DND-41 (cell line): Measurements from ENCODE around the gene LRRC23.
"Not testable (repeated sequence)": the region's sequence is repeated elsewhere in the genome, so short reads cannot be mapped to it uniquely, and the experiment has no call there.

ENCODE experiments used
- ATAC-seq: fragments of 200-7000 bp; cut with Tn5 transposase; 3 replicates; pipeline ENCODE4 v1.9.1; 2021; ENCODE audit warnings: low read depth; ENCODE audit not compliant: insufficient read depth
- DNase-seq: peaks from one replicate; pipeline ENCODE4 v3.0.0-alpha.2; 2020
- H2AFZ ChIP-seq: 2 replicates; pipeline ENCODE4 v1.6.0; 2012; ENCODE audit warnings: low read depth, low read length
- H3K27ac ChIP-seq: 2 replicates; pipeline ENCODE4 v1.5.1; 2012; ENCODE audit warnings: low read length, inconsistent platforms
- H3K27me3 ChIP-seq: fragments of 200-600 bp; sonication (generic); 2 replicates; pipeline ENCODE4 v1.6.0; 2012; ENCODE audit warnings: low read length, mild to moderate bottlenecking, inconsistent platforms; ENCODE audit not compliant: insufficient read depth, poor library complexity
- H3K36me3 ChIP-seq: 2 replicates; pipeline ENCODE4 v1.5.1; 2012; ENCODE audit warnings: low read length, inconsistent platforms; ENCODE audit not compliant: insufficient read depth
- H3K4me1 ChIP-seq: 2 replicates; pipeline ENCODE4 v1.5.1; 2012; ENCODE audit warnings: mild to moderate bottlenecking, low read length; ENCODE audit not compliant: insufficient read depth
- H3K4me2 ChIP-seq: 2 replicates; pipeline ENCODE4 v1.6.0; 2012; ENCODE audit warnings: mild to moderate bottlenecking, moderate library complexity, low read length, inconsistent platforms; ENCODE audit not compliant: insufficient read depth
- H3K4me3 ChIP-seq, 2 experiments: fragments of 200-600 bp in 1 of 2; shearing (Covaris generic) in 1 of 2; 2 replicates each; pipeline ENCODE4 v1.5.1; 2012 to 2016; ENCODE audit warnings: inconsistent platforms in 2 of 2, low read length in 2 of 2, mild to moderate bottlenecking in 2 of 2, low read depth in 1 of 2, moderate library complexity in 1 of 2
- H3K79me2 ChIP-seq: 2 replicates; pipeline ENCODE4 v1.6.0; 2012; ENCODE audit warnings: low read length, inconsistent platforms; ENCODE audit not compliant: insufficient read depth
- H3K9ac ChIP-seq: 2 replicates; pipeline ENCODE4 v1.6.0; 2012; ENCODE audit warnings: low read depth, mild to moderate bottlenecking, inconsistent platforms, low read length, moderate library complexity
- H3K9me3 ChIP-seq: 2 replicates; pipeline ENCODE4 v1.5.1; 2012; ENCODE audit warnings: low read length, moderate library complexity, mild to moderate bottlenecking, inconsistent platforms; ENCODE audit not compliant: insufficient read depth, severe bottlenecking
- H4K20me1 ChIP-seq: 2 replicates; pipeline ENCODE4 v1.6.0; 2012; ENCODE audit warnings: low read length; ENCODE audit not compliant: insufficient read depth
- CTCF ChIP-seq: IDR thresholded peaks from 2 replicates; pipeline ENCODE4 v1.5.1; 2012; ENCODE audit warnings: borderline replicate concordance, low read length, moderate library complexity, mild to moderate bottlenecking; ENCODE audit not compliant: poor library complexity, severe bottlenecking; ENCODE audit errors: extremely low read depth
- EZH2 ChIP-seq: IDR thresholded peaks from 3 replicates; pipeline ENCODE4 v1.6.1; 2012; ENCODE audit warnings: borderline replicate concordance, low read depth, mild to moderate bottlenecking, moderate library complexity, low read length, inconsistent platforms; ENCODE audit not compliant: severe bottlenecking

LRRC23 gene

GRCh38 chr12:6869049-6870021 lies 35.3 kb upstream of the LRRC23 start:
- Histone ChIP-seq H3K79me2 (peaks cover 52% of the 10 kb centered on the region), H3K27me3 (no peaks in the 10 kb centered on the region), H3K4me2 (peak overlapping the region; percentile 99), H3K9me3 (no peaks in the 10 kb centered on the region), H4K20me1 (peaks cover 49% of the 10 kb centered on the region), H3K9ac (peak overlapping the region; percentile 80; the same call in 1 of the 2 replicates), H3K4me3 (peak overlapping the region; percentile 43 to 80; a peak in 3 of 4 replicates), H3K36me3 (peaks cover 70% of the 10 kb centered on the region), H3K27ac (peak overlapping the region; percentile 77; the same call in 1 of the 2 replicates), H3K4me1 (peaks cover 65% of the 10 kb centered on the region), H2AFZ (no peak overlapping the region)
- peak; percentile 20 for ATAC-seq
- peak; percentile 92 for TF ChIP-seq CTCF
- TF ChIP-seq EZH2: no peak
- peak; percentile 85 for DNase-seq

- H2AFZ ChIP-seq, H3K27me3 ChIP-seq, H3K27ac ChIP-seq, ATAC-seq, H3K9me3 ChIP-seq, DNase-seq, H3K4me3 ChIP-seq: not testable (repeated sequence)
- Histone ChIP-seq H3K4me1 (peaks cover 71% of the 10 kb centered on the region), H3K9ac (peak overlapping the region; percentile 80; the same call in 1 of the 2 replicates), H3K79me2 (peaks cover 52% of the 10 kb centered on the region), H4K20me1 (peaks cover 49% of the 10 kb centered on the region), H3K4me2 (peak overlapping the region; percentile 99), H3K36me3 (peaks cover 61% of the 10 kb centered on the region)
These were observed 34.3 kb upstream of the LRRC23 start for GRCh38 chr12:6870304-6870703.

GRCh38 chr12:6871052-6871957 lies 33.3 kb upstream of the LRRC23 start:
- Histone ChIP-seq H4K20me1 (peaks cover 49% of the 10 kb centered on the region), H3K4me3 (peak overlapping the region in 1 of 2 experiments; percentile 95; a peak in 2 of 4 replicates), H3K36me3 (peaks cover 57% of the 10 kb centered on the region), H3K9me3 (no peaks in the 10 kb centered on the region), H3K4me2 (peak overlapping the region; percentile 99), H3K27ac (peak overlapping the region; percentile 80), H3K79me2 (peaks cover 52% of the 10 kb centered on the region), H2AFZ (no peak overlapping the region), H3K9ac (peak overlapping the region; percentile 89), H3K4me1 (peaks cover 70% of the 10 kb centered on the region), H3K27me3 (no peaks in the 10 kb centered on the region)
- ATAC-seq (no peak), DNase-seq (peak; percentile 34)
- no peak for TF ChIP-seq CTCF
- no peak for TF ChIP-seq EZH2
